MM.1S (cell line): ENCODE results near the gene PLCB4.

ENCODE experiments used
- DNase-seq: peaks from one replicate; pipeline ENCODE4 v3.0.0-alpha.2; 2015
- H2AFZ ChIP-seq: fragments of 300-600 bp; sonication (generic); 2 replicates; pipeline ENCODE4 v1.6.0; 2016; ENCODE audit warnings: antibody characterized with exemption, low read length
- H3F3A ChIP-seq: fragments of 300-600 bp; sonication (generic); 2 replicates; pipeline ENCODE4 v1.6.1; 2016; ENCODE audit warnings: mild to moderate bottlenecking, antibody characterized with exemption, low read length, moderate library complexity, mixed read lengths; ENCODE audit not compliant: insufficient read depth
- H3K27ac ChIP-seq: fragments of 300-600 bp; sonication (generic); 2 replicates; pipeline ENCODE4 v1.5.1; 2016; ENCODE audit warnings: mild to moderate bottlenecking, low read length
- H3K27me3 ChIP-seq: fragments of 300-600 bp; sonication (generic); replicated peaks from 2 replicates; pipeline ENCODE4 v1.6.0; 2016; ENCODE audit warnings: low read length; ENCODE audit not compliant: insufficient read depth
- H3K36me3 ChIP-seq: fragments of 300-600 bp; sonication (generic); replicated peaks from 2 replicates; pipeline ENCODE4 v1.6.1; 2016; ENCODE audit warnings: mild to moderate bottlenecking, low read length, mixed read lengths; ENCODE audit not compliant: insufficient read depth
- H3K4me1 ChIP-seq: fragments of 300-600 bp; sonication (generic); 2 replicates; pipeline ENCODE4 v1.6.1; 2016; ENCODE audit warnings: low read length, mixed read lengths
- H3K4me2 ChIP-seq: fragments of 300-600 bp; sonication (generic); 2 replicates; pipeline ENCODE4 v1.6.0; 2016; ENCODE audit warnings: low read depth, low read length
- H3K4me3 ChIP-seq: fragments of 300-600 bp; sonication (generic); 2 replicates; pipeline ENCODE4 v1.5.1; 2016; ENCODE audit warnings: low read length, mixed read lengths
- H3K79me2 ChIP-seq: fragments of 300-600 bp; sonication (generic); 2 replicates; pipeline ENCODE4 v1.6.1; 2016; ENCODE audit warnings: mixed run types, low read length, mixed read lengths
- H3K9ac ChIP-seq: fragments of 300-600 bp; sonication (generic); 2 replicates; pipeline ENCODE4 v1.6.1; 2016; ENCODE audit warnings: low read length, mixed read lengths
- H3K9me2 ChIP-seq: fragments of 300-600 bp; sonication (generic); replicated peaks from 2 replicates; pipeline ENCODE4 v1.6.1; 2016; ENCODE audit warnings: mild to moderate bottlenecking, low read length, mixed read lengths; ENCODE audit not compliant: insufficient read depth
- H3K9me3 ChIP-seq: fragments of 300-600 bp; sonication (generic); replicated peaks from 2 replicates; pipeline ENCODE4 v1.6.1; 2016; ENCODE audit warnings: mild to moderate bottlenecking, low read length, mixed read lengths; ENCODE audit not compliant: insufficient read depth
- H4K20me1 ChIP-seq: fragments of 300-600 bp; sonication (generic); 2 replicates; pipeline ENCODE4 v1.6.1; 2016; ENCODE audit warnings: mild to moderate bottlenecking, low read length, moderate library complexity, mixed read lengths; ENCODE audit not compliant: insufficient read depth
- EZH2 ChIP-seq: fragments of 300-600 bp; sonication (generic); optimal IDR thresholded peaks from 2 replicates; pipeline ENCODE3; 2017; ENCODE audit warnings: low read depth, mild to moderate bottlenecking, antibody characterized with exemption, low read length, mixed read lengths
- EZH2phosphoT487 ChIP-seq: fragments of 300-600 bp; sonication (generic); IDR thresholded peaks from 2 replicates; pipeline ENCODE4 v1.6.1; 2018; ENCODE audit warnings: antibody characterized with exemption, low read length
- TF ChIP-seq, protein P1 (sequence below): fragments of 300-600 bp; sonication (generic); IDR thresholded peaks from 2 replicates; pipeline ENCODE4 v1.5.1; 2016; ENCODE audit warnings: antibody characterized with exemption, low read length, mixed read lengths

Gene PLCB4

DNA sequence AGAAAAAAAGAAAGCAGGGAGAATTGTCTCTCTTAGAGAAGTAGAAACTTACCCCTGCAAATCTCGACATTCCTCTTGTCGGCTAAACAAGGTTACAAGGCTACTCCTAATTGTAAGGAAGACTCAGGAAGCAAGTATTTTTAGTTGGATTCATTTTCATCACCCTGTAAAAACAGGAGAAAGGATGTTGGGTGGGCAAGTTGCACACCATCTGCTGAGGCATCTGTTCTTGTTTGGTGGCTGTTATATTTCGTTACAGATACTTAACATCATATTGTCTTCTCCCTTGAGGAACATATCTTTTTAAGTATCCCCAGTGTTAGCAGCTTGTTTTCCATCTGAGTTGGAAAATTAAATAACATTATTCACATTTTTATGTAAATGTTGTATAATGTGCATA, 187.5 kb downstream of the PLCB4 start:
- no peaks in the 10 kb centered on the region for H3K27me3 ChIP-seq
- no peaks in the 10 kb centered on the region for H3K36me3 ChIP-seq
- no peaks in the 10 kb centered on the region for H4K20me1 ChIP-seq
- no peaks in the 10 kb centered on the region for H3K4me1 ChIP-seq
- no peaks in the 10 kb centered on the region for H3K9me3 ChIP-seq
- no peak overlapping the region for H3K27ac ChIP-seq
- H3F3A ChIP-seq = no peaks in the 10 kb centered on the region
- H3K9me2 ChIP-seq = no peaks in the 10 kb centered on the region
- no peak overlapping the region for H3K4me2 ChIP-seq
- DNase-seq = no peak
- TF ChIP-seq EZH2 = no peak
- TF ChIP-seq, protein P1, sequence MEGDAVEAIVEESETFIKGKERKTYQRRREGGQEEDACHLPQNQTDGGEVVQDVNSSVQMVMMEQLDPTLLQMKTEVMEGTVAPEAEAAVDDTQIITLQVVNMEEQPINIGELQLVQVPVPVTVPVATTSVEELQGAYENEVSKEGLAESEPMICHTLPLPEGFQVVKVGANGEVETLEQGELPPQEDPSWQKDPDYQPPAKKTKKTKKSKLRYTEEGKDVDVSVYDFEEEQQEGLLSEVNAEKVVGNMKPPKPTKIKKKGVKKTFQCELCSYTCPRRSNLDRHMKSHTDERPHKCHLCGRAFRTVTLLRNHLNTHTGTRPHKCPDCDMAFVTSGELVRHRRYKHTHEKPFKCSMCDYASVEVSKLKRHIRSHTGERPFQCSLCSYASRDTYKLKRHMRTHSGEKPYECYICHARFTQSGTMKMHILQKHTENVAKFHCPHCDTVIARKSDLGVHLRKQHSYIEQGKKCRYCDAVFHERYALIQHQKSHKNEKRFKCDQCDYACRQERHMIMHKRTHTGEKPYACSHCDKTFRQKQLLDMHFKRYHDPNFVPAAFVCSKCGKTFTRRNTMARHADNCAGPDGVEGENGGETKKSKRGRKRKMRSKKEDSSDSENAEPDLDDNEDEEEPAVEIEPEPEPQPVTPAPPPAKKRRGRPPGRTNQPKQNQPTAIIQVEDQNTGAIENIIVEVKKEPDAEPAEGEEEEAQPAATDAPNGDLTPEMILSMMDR = no peak
- no peak for TF ChIP-seq EZH2phosphoT487
- H3K4me3 ChIP-seq = no peak overlapping the region
- H3K9ac ChIP-seq = no peak overlapping the region
- H3K79me2 ChIP-seq = no peaks in the 10 kb centered on the region
- H2AFZ ChIP-seq = no peak overlapping the region

DNA sequence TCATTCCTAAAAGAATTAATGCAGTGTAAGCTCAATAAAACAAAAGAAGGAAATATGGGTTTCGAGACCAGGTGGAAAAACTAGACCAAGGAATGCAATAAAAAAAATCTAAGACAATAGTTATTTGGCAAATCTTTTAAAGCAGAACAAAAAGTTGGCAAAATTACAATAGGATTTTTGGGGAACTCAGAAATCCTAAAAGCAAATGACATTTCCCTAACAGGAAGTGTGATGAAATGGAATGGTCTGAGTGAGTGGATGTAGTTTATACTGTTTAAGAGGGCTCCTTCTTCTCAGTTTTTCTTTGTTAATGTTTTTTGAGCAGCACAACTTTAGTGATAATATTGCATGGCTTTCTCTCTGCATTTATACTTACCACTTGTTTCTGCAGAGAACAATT, 190.0 kb downstream of the PLCB4 start:
- H4K20me1 ChIP-seq = no peaks in the 10 kb centered on the region
- no peak overlapping the region for H3K27ac ChIP-seq

DNA sequence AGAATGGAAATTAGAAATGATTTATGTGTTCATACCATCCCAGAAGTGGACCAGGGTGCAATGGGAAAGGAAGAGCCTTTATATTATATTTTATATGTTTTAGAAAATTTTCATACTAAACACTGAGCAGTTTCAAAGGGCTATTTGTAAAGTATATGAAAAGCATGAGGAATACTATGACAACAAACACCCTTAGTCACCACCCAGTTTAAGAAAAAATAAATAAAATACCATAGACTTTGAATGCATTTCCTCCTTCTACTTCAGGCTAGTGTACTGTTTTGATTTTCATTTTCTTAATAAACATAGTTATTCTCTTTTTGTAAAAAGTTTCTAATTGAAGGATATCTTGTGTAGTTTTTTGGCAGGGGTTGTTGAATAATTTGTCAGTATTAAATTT, 191.1 kb downstream of the PLCB4 start:
- no peak overlapping the region for H3K9ac ChIP-seq
- no peak overlapping the region for H2AFZ ChIP-seq
- TF ChIP-seq EZH2 (no peak), EZH2phosphoT487 (no peak)
- TF ChIP-seq, protein P1 = no peak
- no peak overlapping the region for H3K27ac ChIP-seq
- H4K20me1 ChIP-seq = no peaks in the 10 kb centered on the region
- no peak for DNase-seq
- no peaks in the 10 kb centered on the region for H3K4me1 ChIP-seq
- no peaks in the 10 kb centered on the region for H3K36me3 ChIP-seq
- H3K9me2 ChIP-seq = no peaks in the 10 kb centered on the region
- no peaks in the 10 kb centered on the region for H3K79me2 ChIP-seq
- H3F3A ChIP-seq = no peaks in the 10 kb centered on the region
- no peak overlapping the region for H3K4me3 ChIP-seq
- H3K27me3 ChIP-seq = no peaks in the 10 kb centered on the region
- H3K9me3 ChIP-seq = no peaks in the 10 kb centered on the region
- no peak overlapping the region for H3K4me2 ChIP-seq

More for the DNA sequence above, 190.0 kb downstream of the PLCB4 start:
- no peaks in the 10 kb centered on the region for H3K9me3 ChIP-seq
- no peaks in the 10 kb centered on the region for H3K79me2 ChIP-seq
- no peak overlapping the region for H3K4me2 ChIP-seq
- H3K4me1 ChIP-seq = no peaks in the 10 kb centered on the region
- no peak overlapping the region for H2AFZ ChIP-seq
- H3K9me2 ChIP-seq = no peaks in the 10 kb centered on the region
- H3K27me3 ChIP-seq = no peaks in the 10 kb centered on the region
- H3F3A ChIP-seq = no peaks in the 10 kb centered on the region
- no peaks in the 10 kb centered on the region for H3K36me3 ChIP-seq
- no peak overlapping the region for H3K9ac ChIP-seq
- DNase-seq = no peak
- no peak for TF ChIP-seq EZH2
- no peak for TF ChIP-seq EZH2phosphoT487
- TF ChIP-seq, protein P1 = no peak
- H3K4me3 ChIP-seq = no peak overlapping the region
